Spleen (tissue), 11 donors: Measurements from ENCODE around the gene TBC1D22A. TPM values are rescaled to one million over a fixed set of nuclear protein-coding genes. Genes with fewer than 3 reads are reported as not detected.

Experiments
- DNase-seq: peaks from one replicate; pipeline ENCODE4 v3.0.0-alpha.2; 2020
- H3K27ac ChIP-seq, 8 donors: fragments of 200-600 bp; sonication (generic) in 7 of 8; 1 replicate in 4 of 8; 2 replicates in 4 of 8; pipeline versions ENCODE4 v1.5.0 to v1.8.0; 2016 to 2021; ENCODE audit warnings: inconsistent platforms in 4 of 8, mild to moderate bottlenecking in 4 of 8, moderate library complexity in 1 of 8
- H3K27me3 ChIP-seq, 7 donors: fragments of 200-600 bp; sonication (generic) in 6 of 7; replicated peaks in 1 of 7; 1 replicate in 4 of 7; 2 replicates in 3 of 7; pipeline versions ENCODE4 v1.5.0 to v1.8.0; 2016 to 2021; ENCODE audit warnings: inconsistent platforms in 3 of 7, mild to moderate bottlenecking in 1 of 7
- H3K36me3 ChIP-seq, 6 donors: fragments of 200-600 bp; sonication (generic) in 5 of 6; 1 replicate in 4 of 6; 2 replicates in 2 of 6; pipeline versions ENCODE4 v1.5.0 to v1.8.0; 2016 to 2021; ENCODE audit warnings: inconsistent platforms in 2 of 6
- H3K4me1 ChIP-seq, 6 donors: fragments of 200-600 bp; sonication (generic) in 5 of 6; 1 replicate in 3 of 6; 2 replicates in 3 of 6; pipeline versions ENCODE4 v1.5.0 to v1.8.0; 2016 to 2021; ENCODE audit warnings: inconsistent platforms in 3 of 6
- H3K4me3 ChIP-seq, 8 donors: fragments of 200-600 bp; sonication (generic) in 7 of 8; 1 replicate in 4 of 8; 2 replicates in 4 of 8; pipeline versions ENCODE4 v1.5.0 to v1.8.0; 2016 to 2021; ENCODE audit warnings: inconsistent platforms in 4 of 8, mild to moderate bottlenecking in 4 of 8, moderate library complexity in 2 of 8
- H3K9me3 ChIP-seq, 8 donors: fragments of 200-600 bp; sonication (generic) in 7 of 8; 1 replicate in 4 of 8; 2 replicates in 4 of 8; pipeline versions ENCODE4 v1.5.0 to v1.8.0; 2016 to 2021; ENCODE audit warnings: inconsistent platforms in 4 of 8
- POLR2A ChIP-seq, 3 donors: fragments of 450-650 bp; IDR thresholded peaks; one replicate each; pipeline ENCODE4 v1.5.1; 2017; ENCODE audit warnings: antibody characterized with exemption in 3 of 3, mild to moderate bottlenecking in 1 of 3
- POLR2AphosphoS5 ChIP-seq, 3 donors: sonication (generic); formaldehyde crosslinking; IDR thresholded peaks; one replicate each; pipeline ENCODE4 v1.5.1; 2017; ENCODE audit warnings: antibody characterized with exemption in 3 of 3
- WGBS, 5 donors: extraction: QIAGEN DNeasy Blood & Tissue Kit in 3 of 5; methylation state at CpG; one replicate each; pipeline versions ENCODE4 v1.1.5 to v1.1.7; 2013 to 2018; 5-methylcytosine and 5-hydroxymethylcytosine counted together
- intact Hi-C: fragments of 100-400 bp; cut with DNase I; formaldehyde crosslinking; loops from one replicate; pipeline ENCODE4 v1.15.0; 2023; ENCODE audit warnings: low total_unique reads
- polyA plus RNA-seq, 3 donors: library from polyadenylated mRNA; stranded (reverse); fragments of 200-250 nt; gene quantifications; one replicate each; pipeline ENCODE4 v1.2.1, GENCODE V29; 2013
- total RNA-seq, 7 donors: library from RNA; depleted of rRNA in 3 of 7; stranded (reverse); fragments of >200 nt in 3 of 7; fragmentation: NEBNext Ultra II Directional in 4 of 7; extraction: Animal tissue kit (Norgen Biotek cat#: 25700) in 4 of 7; gene quantifications; one replicate each; pipeline versions ENCODE4 v1.1.0 to v1.2.1, GENCODE V29; 2016 to 2021
- TF ChIP-seq, protein P1 (sequence below), 11 experiments: fragments of 200-600 bp in 7 of 11; fragments of 450-650 bp in 4 of 11; sonication (generic) in 4 of 11; IDR thresholded peaks in 8 of 11; conservative IDR thresholded peaks in 3 of 11; 1 replicate in 7 of 11; 2 replicates in 4 of 11; pipeline versions ENCODE4 v1.4.0 to v1.8.0; 2016 to 2021; ENCODE audit warnings: antibody characterized with exemption in 11 of 11, inconsistent platforms in 4 of 11, mild to moderate bottlenecking in 1 of 11
- donor health status: healthy with polysubstance abuse.
- donor health status: DM: no; HTN: no; CAD: no; lungs with moderate emphysema.
- donor health status: DM: no; HTN: no; CAD: no.
- donor health status: Bipolar disorder and iron deficiency.
- donor health status: healthy.
- donor health status: DM: no; HTN: no; CAD: no.
- donor health status: DM: yes; HTN: yes; CAD: no.

The TBC1D22A gene
- total and polyA plus RNA-seq, 10 donors, result 17.2 to 66.9 (median 49.6) TPM

DNA sequence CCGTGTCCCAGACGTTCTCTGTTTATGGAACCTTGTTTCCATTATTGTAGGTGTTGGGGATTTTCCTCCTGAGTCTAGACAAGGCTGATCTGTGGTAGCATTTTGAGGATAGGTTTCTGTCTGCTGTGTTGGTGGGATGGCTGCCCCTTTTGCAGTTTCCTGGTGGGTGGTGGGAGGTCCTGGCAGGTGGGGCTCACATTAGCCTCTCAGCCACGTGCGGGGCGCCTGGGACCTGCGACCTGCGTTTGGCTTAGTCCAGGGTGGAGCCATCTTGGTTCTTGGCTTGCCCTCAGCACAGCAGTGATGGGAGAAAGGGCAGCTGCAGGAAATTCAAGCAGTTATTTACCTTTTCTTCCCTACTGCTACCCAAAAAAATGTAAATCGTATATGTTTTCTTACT, 143.4 kb downstream of the TBC1D22A start:
- DNase-seq, result no peak
- Histone ChIP-seq H3K27ac (no peak overlapping the region), H3K36me3 (peaks cover 0 to 78% (median 11%) of the 10 kb centered on the region in 6 donors), H3K4me1 (peaks cover 0 to 12% (median 0%) of the 10 kb centered on the region in 6 donors), H3K27me3 (no peaks in the 10 kb centered on the region), H3K4me3 (no peak overlapping the region), H3K9me3 (no peaks in the 10 kb centered on the region)
- 82 to 89% (median 84%) methylated on average over 8 of the region's 8 CpGs for WGBS, 5 donors
- intact Hi-C loops, result no loop called here
- TF ChIP-seq POLR2A (IDR thresholded peaks at IDR 0.05), result no peak
- no peak for TF ChIP-seq POLR2AphosphoS5 (IDR thresholded peaks at IDR 0.05)
- TF ChIP-seq, protein P1, sequence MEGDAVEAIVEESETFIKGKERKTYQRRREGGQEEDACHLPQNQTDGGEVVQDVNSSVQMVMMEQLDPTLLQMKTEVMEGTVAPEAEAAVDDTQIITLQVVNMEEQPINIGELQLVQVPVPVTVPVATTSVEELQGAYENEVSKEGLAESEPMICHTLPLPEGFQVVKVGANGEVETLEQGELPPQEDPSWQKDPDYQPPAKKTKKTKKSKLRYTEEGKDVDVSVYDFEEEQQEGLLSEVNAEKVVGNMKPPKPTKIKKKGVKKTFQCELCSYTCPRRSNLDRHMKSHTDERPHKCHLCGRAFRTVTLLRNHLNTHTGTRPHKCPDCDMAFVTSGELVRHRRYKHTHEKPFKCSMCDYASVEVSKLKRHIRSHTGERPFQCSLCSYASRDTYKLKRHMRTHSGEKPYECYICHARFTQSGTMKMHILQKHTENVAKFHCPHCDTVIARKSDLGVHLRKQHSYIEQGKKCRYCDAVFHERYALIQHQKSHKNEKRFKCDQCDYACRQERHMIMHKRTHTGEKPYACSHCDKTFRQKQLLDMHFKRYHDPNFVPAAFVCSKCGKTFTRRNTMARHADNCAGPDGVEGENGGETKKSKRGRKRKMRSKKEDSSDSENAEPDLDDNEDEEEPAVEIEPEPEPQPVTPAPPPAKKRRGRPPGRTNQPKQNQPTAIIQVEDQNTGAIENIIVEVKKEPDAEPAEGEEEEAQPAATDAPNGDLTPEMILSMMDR (IDR thresholded peaks at IDR 0.05 in 8 of 11, conservative IDR thresholded peaks at IDR 0.05 in 3 of 11), result no peak

DNA sequence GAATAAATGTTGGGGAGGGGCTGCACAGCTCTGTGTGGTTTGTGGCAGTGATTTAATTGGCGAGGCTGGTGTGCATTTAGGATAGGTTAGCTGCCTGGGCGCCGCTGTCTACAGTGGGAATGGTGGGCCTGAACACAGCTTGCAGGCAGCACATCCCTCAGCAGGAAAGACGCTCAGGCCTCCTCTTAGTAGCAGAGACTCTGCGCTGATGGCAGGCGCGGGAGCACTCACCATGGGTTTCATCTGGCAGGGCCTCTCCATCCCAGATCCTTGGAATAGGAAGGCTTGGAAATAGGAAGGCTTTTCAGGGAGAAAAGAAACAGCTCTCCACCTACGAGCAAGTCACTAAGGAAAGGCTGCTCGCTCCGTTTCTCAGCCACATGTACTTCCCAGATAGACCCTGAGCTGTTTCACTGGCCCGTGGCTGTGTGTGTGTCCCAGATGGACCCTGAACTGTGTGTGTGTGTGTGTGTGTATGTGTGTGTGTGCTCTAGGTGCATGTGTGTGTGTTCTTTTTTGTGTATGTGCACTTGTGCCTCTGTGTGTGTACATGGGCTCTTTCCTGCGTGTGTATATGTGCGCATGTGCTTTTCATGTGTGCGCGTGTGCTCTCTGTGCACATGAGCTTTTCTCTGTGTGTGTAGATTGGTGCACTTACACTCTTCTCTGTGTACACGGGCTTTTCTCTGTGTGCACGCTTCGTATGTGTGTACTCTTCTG, 144.0 kb downstream of the TBC1D22A start:
- TF ChIP-seq, protein P1 (IDR thresholded peaks at IDR 0.05 in 8 of 11, conservative IDR thresholded peaks at IDR 0.05 in 3 of 11), result no peak
- TF ChIP-seq POLR2AphosphoS5 (IDR thresholded peaks at IDR 0.05), result no peak
- TF ChIP-seq POLR2A (IDR thresholded peaks at IDR 0.05), result no peak
- WGBS, 5 donors, result 94 to 98% (median 95%) methylated on average over 18 of the region's 18 CpGs
- intact Hi-C loops, result no loop called here

GRCh38 chr22:46907241-46908215, 145.1 kb downstream of the TBC1D22A start:
- TF ChIP-seq POLR2AphosphoS5 (IDR thresholded peaks at IDR 0.05) (peak in 1 of 3 donors; percentile 40), POLR2A (IDR thresholded peaks at IDR 0.05) (no peak)
- TF ChIP-seq, protein P1 (IDR thresholded peaks at IDR 0.05 in 8 of 11, conservative IDR thresholded peaks at IDR 0.05 in 3 of 11), result no peak
- intact Hi-C loops, result no loop called here
- Histone ChIP-seq H3K27ac (no peak overlapping the region), H3K9me3 (no peaks in the 10 kb centered on the region), H3K27me3 (no peaks in the 10 kb centered on the region), H3K4me1 (peaks cover 0 to 10% (median 0%) of the 10 kb centered on the region in 6 donors), H3K4me3 (no peak overlapping the region), H3K36me3 (peaks cover 0 to 84% (median 18%) of the 10 kb centered on the region in 6 donors)
- no peak for DNase-seq
- 91 to 94% (median 93%) methylated on average over 24 of the region's 24 CpGs for WGBS, 5 donors

More for the DNA sequence above, 144.0 kb downstream of the TBC1D22A start:
- no peak for DNase-seq
- no peak overlapping the region for H3K27ac ChIP-seq
- no peaks in the 10 kb centered on the region for H3K27me3 ChIP-seq
- H3K4me1 ChIP-seq, result peaks cover 0 to 10% (median 0%) of the 10 kb centered on the region in 6 donors
- H3K4me3 ChIP-seq, result no peak overlapping the region
- peaks cover 0 to 83% (median 12%) of the 10 kb centered on the region in 6 donors for H3K36me3 ChIP-seq
- H3K9me3 ChIP-seq, result no peaks in the 10 kb centered on the region
